ENCODE data around the gene RSPH6A.
"Not testable (repeated sequence)": the region's sequence is repeated elsewhere in the genome, so short reads cannot be mapped to it uniquely, and the experiment has no call there.

The RSPH6A gene

DNA sequence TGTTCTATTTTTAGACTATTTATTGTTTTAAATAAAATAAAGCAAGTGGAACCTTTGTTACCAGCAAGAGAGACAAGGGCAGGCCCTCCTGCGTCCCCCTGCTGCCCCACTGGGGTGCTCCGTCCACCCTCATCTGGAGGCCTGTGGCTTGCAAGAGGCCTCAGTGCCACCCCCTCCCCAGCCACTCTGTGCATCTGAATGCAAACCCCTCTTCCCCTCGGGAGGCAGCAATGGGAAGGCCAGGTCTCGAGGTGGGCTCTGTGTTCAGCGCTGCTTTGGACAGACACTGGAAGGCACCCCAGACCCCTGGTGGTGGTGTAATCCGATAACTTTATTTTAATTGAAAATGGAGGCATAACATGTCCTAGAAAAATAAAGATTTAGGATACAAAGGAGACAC lies 50.6 kb downstream of the RSPH6A start:
- DNase-seq: no peak

- no peak for DNase-seq
Measured at GRCh38 chr19:45763691-45764294, 51.3 kb downstream of the RSPH6A start.

- DNase-seq: no peak
Measured at GRCh38 chr19:45762870-45763631, 52.1 kb downstream of the RSPH6A start.

GRCh38 chr19:45761714-45762113 lies 53.4 kb downstream of the RSPH6A start:
- DNase-seq: no peak

GRCh38 chr19:45758921-45759320 lies 56.2 kb downstream of the RSPH6A start:
- no peak for DNase-seq

GRCh38 chr19:45757695-45758094 lies 57.4 kb downstream of the RSPH6A start:
- no peak for DNase-seq

DNA sequence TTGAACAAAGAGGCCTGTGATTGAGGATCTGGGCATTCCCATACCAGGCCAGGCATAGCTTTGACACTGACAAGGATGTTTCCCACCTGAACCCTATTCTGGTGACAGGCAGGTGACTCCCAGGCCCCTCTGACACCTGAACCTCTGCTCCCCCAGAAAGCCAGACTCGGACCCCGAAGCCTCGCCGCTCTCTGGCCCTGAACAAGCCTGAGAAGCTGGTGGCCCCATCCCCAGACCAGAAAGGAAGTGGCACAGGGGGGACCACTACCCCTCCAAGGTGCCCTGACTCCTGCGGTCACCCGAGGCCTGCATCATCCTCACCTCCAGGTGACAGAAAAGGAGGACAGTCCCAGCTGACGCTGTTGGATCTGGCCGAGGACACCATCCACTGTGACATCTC lies 60.8 kb downstream of the RSPH6A start:
- no peak for DNase-seq

- DNase-seq: no peak
Measured at GRCh38 chr19:45753548-45753947, 61.6 kb downstream of the RSPH6A start.

DNA sequence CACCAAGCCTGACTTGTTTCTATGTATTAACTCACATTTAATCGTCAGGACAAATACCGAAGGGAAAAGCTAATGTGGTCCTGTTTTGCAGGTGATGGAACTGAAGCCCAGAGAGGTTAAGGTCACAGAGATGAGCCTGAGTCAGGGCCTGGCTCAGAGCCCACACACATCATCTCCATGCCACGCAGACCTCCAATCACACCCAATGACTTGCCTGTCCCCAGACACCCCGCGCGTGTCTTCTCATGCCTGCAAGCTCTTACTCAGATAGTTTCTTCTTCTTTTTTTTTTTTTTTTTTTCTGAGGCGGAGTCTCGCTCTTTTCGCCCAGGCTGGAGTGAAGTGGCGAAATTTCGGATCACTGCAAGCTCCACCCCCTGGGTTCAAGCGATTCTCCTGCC lies 62.5 kb downstream of the RSPH6A start:
- no peak for DNase-seq

- DNase-seq: not testable (repeated sequence)
Measured at GRCh38 chr19:45751483-45751882, 63.6 kb downstream of the RSPH6A start.

- DNase-seq: no peak
Measured at GRCh38 chr19:45747513-45747912, 67.6 kb downstream of the RSPH6A start.

DNA sequence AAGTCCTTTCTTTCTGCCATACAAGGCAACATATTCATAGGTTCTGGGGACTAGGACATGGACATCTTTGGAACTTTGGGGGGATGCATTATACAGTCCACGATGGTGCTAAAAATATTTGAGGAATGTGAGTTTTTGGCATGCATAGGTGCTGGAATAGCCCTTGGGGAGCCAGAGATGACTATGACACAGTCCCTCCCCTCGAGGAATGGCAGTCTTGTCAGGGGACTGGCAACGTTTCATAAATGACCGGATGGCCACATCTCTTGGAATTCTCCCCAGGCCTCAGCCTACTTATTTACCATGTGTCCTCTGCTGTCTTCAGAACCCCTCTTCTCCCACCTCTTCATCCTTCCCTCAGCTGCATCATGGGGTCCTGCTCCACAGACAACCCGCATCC lies 68.2 kb downstream of the RSPH6A start:
- no peak for DNase-seq
